HG03139 (cell line): ENCODE measurements around the gene HSPA8.

ENCODE experiments used
- ATAC-seq: cut with Tn5 transposase; IDR thresholded peaks from one replicate; pipeline ENCODE4 v1.9.1; 2021; ENCODE audit not compliant: unreplicated experiment

Gene HSPA8

GRCh38 chr11:123051146-123051545 lies 10.8 kb downstream of the HSPA8 start:
- no peak for ATAC-seq

GRCh38 chr11:123047947-123048293 lies 14.0 kb downstream of the HSPA8 start:
- no peak for ATAC-seq

- no peak for ATAC-seq
Observed at GRCh38 chr11:123047266-123047946, 14.5 kb downstream of the HSPA8 start.

- no peak for ATAC-seq
Observed at GRCh38 chr11:123046473-123047259, 15.3 kb downstream of the HSPA8 start.

GRCh38 chr11:123045101-123045500 lies 16.8 kb downstream of the HSPA8 start:
- no peak for ATAC-seq

GRCh38 chr11:123041185-123041584 lies 20.8 kb downstream of the HSPA8 start:
- ATAC-seq = no peak

GRCh38 chr11:123040111-123040432 lies 21.9 kb downstream of the HSPA8 start:
- no peak for ATAC-seq

- no peak for ATAC-seq
Observed at GRCh38 chr11:123035831-123036230, 26.1 kb downstream of the HSPA8 start.

- ATAC-seq = no peak
Observed at GRCh38 chr11:123034597-123034996, 27.3 kb downstream of the HSPA8 start.

GRCh38 chr11:123033895-123034294 lies 28.0 kb downstream of the HSPA8 start:
- no peak for ATAC-seq

- no peak for ATAC-seq
Observed at GRCh38 chr11:123030517-123030916, 31.4 kb downstream of the HSPA8 start.

GRCh38 chr11:123020968-123021367 lies 41.0 kb downstream of the HSPA8 start:
- peak; percentile 70 for ATAC-seq

- no peak for ATAC-seq
Observed at GRCh38 chr11:123018702-123019101, 43.2 kb downstream of the HSPA8 start.

GRCh38 chr11:123011510-123011909 lies 50.4 kb downstream of the HSPA8 start:
- no peak for ATAC-seq
